HG03354 (cell line): Measurements from ENCODE around the gene IGF2BP3.
"Not testable (repeated sequence)": the region's sequence is repeated elsewhere in the genome, so short reads cannot be mapped to it uniquely, and the experiment has no call there.

ENCODE experiments used
- ATAC-seq: cut with Tn5 transposase; IDR thresholded peaks from one replicate; pipeline ENCODE4 v1.9.1; 2021; ENCODE audit warnings: mild to moderate bottlenecking; ENCODE audit not compliant: unreplicated experiment, poor library complexity, severe bottlenecking

Gene IGF2BP3

GRCh38 chr7:23331132-23331531 is 139.2 kb downstream of the IGF2BP3 start:
- ATAC-seq, result no peak

- no peak for ATAC-seq
Observed at GRCh38 chr7:23315366-23315765, 154.9 kb downstream of the IGF2BP3 start.

- not testable (repeated sequence) for ATAC-seq
Observed at GRCh38 chr7:23312141-23312540, 158.2 kb downstream of the IGF2BP3 start.

- no peak for ATAC-seq
Observed at GRCh38 chr7:23308754-23309153, 161.5 kb downstream of the IGF2BP3 start.

GRCh38 chr7:23306936-23307521 is 163.3 kb downstream of the IGF2BP3 start:
- no peak for ATAC-seq

- ATAC-seq, result peak; percentile 10
Observed at GRCh38 chr7:23299770-23300300, 170.5 kb downstream of the IGF2BP3 start.

- ATAC-seq, result peak; percentile 99
Observed at GRCh38 chr7:23298885-23299769, 171.2 kb downstream of the IGF2BP3 start, which contains the start of gene MALSU1. Gene MALSU1, plus strand, starts transcription at chr7:23299339. Its CDS starts 14 bp downstream, at chr7:23299353.

GRCh38 chr7:23298141-23298881 is 172.0 kb downstream of the IGF2BP3 start:
- ATAC-seq, result peak; percentile 2

- no peak for ATAC-seq
Observed at GRCh38 chr7:23295401-23295697, 174.9 kb downstream of the IGF2BP3 start.

GRCh38 chr7:23294549-23295400 is 175.5 kb downstream of the IGF2BP3 start:
- no peak for ATAC-seq

- no peak for ATAC-seq
Observed at GRCh38 chr7:23293500-23294073, 176.7 kb downstream of the IGF2BP3 start.

- ATAC-seq, result no peak
Observed at GRCh38 chr7:23292623-23293022, 177.7 kb downstream of the IGF2BP3 start.

- ATAC-seq, result no peak
Observed at GRCh38 chr7:23291957-23292560, 178.2 kb downstream of the IGF2BP3 start.

- no peak for ATAC-seq
Observed at GRCh38 chr7:23290993-23291392, 179.3 kb downstream of the IGF2BP3 start.

- no peak for ATAC-seq
Observed at GRCh38 chr7:23287612-23288011, 182.7 kb downstream of the IGF2BP3 start.

- no peak for ATAC-seq
Observed at GRCh38 chr7:23285657-23286646, 184.3 kb downstream of the IGF2BP3 start.

GRCh38 chr7:23284871-23285270 is 185.4 kb downstream of the IGF2BP3 start:
- no peak for ATAC-seq

- ATAC-seq, result no peak
Observed at GRCh38 chr7:23283086-23283485, 187.2 kb downstream of the IGF2BP3 start.
